DOHH2 (cell line): ENCODE measurements around the gene RAB26.

Source experiments
- CTCF ChIP-seq: fragments of 200-600 bp; sonication (generic); IDR thresholded peaks from one replicate; pipeline ENCODE4 v1.5.1; 2014; ENCODE audit warnings: antibody characterized with exemption, mild to moderate bottlenecking, low read depth, low read length; ENCODE audit not compliant: poor library complexity, severe bottlenecking
- EZH2phosphoT487 ChIP-seq: fragments of 200-600 bp; sonication (generic); IDR thresholded peaks from 2 replicates; pipeline ENCODE4 v1.6.1; 2017; ENCODE audit warnings: borderline replicate concordance, mild to moderate bottlenecking, antibody characterized with exemption, low read length, moderate library complexity, mixed read lengths

GRCh38 chr16:2170587-2171435 is 22.4 kb downstream of the RAB26 start:
- no peak for TF ChIP-seq CTCF
- TF ChIP-seq EZH2phosphoT487: no peak
